BE2C (cell line): ENCODE results near the gene POLR2I. TPM values are rescaled to one million over a fixed set of nuclear protein-coding genes. Genes with fewer than 3 reads are reported as not detected.
A peak's percentile ranks its signal among the peaks of the same experiment; 100 is the strongest.

Source experiments
- DNase-seq: peaks from one replicate; pipeline ENCODE4 v3.0.0-alpha.2; 2020
- H3K27me3 ChIP-seq: fragments of 250-450 bp; sonication (Bioruptor Pico); 2 replicates; pipeline ENCODE4 v1.5.1; 2020; ENCODE audit warnings: mild to moderate bottlenecking
- H3K36me3 ChIP-seq: fragments of 250-450 bp; sonication (Bioruptor Pico); 2 replicates; pipeline ENCODE4 v1.5.1; 2020; ENCODE audit warnings: mild to moderate bottlenecking
- H3K4me1 ChIP-seq: fragments of 250-450 bp; sonication (Bioruptor Pico); 2 replicates; pipeline ENCODE4 v1.5.1; 2020
- H3K4me3 ChIP-seq: 2 replicates; pipeline ENCODE4 v1.5.1; 2011; ENCODE audit warnings: low read depth, low read length
- H3K9me3 ChIP-seq: fragments of 250-450 bp; sonication (Bioruptor Pico); 2 replicates; pipeline ENCODE4 v1.5.1; 2020
- CTCF ChIP-seq: IDR thresholded peaks from 2 replicates; pipeline ENCODE4 v1.5.1; 2012; ENCODE audit warnings: mild to moderate bottlenecking, low read depth, low read length
- polyA plus RNA-seq: library from polyadenylated mRNA; unstranded; fragments of >200 nt; gene quantifications from one replicate; pipeline ENCODE4 v1.2.1, GENCODE V29; 2012; ENCODE audit warnings: low read depth, missing spikeins; ENCODE audit not compliant: insufficient read length, insufficient read depth

POLR2I gene
- 604 TPM for polyA plus RNA-seq

GRCh38 chr19:36114721-36115452 is at the start of gene POLR2I:
TSS of gene POLR2I (minus strand) at chr19:36114875. CDS start at chr19:36114856, 19 bp downstream.
- no peak for TF ChIP-seq CTCF
- Histone ChIP-seq H3K36me3 (peaks cover 20% of the 10 kb centered on the region), H3K9me3 (no peaks in the 10 kb centered on the region), H3K4me1 (no peaks in the 10 kb centered on the region), H3K27me3 (no peaks in the 10 kb centered on the region), H3K4me3 (peak within 1 kb of the TSS; percentile 90)
- peak; percentile 99 for DNase-seq

- Histone ChIP-seq H3K36me3 (no peaks in the 10 kb centered on the region), H3K4me1 (peaks cover 2% of the 10 kb centered on the region), H3K4me3 (no peak overlapping the region), H3K27me3 (no peaks in the 10 kb centered on the region), H3K9me3 (no peaks in the 10 kb centered on the region)
- DNase-seq, result no peak
- TF ChIP-seq CTCF, result no peak
Measured at GRCh38 chr19:36163813-36164212, 49.1 kb upstream of the POLR2I start.

- TF ChIP-seq CTCF, result no peak
- Histone ChIP-seq H3K4me3 (no peak overlapping the region), H3K9me3 (no peaks in the 10 kb centered on the region)
Measured at GRCh38 chr19:36160821-36161596, 46.3 kb upstream of the POLR2I start.

GRCh38 chr19:36153126-36153525 is 38.5 kb upstream of the POLR2I start:
- TF ChIP-seq CTCF, result no peak
- Histone ChIP-seq H3K4me1 (no peaks in the 10 kb centered on the region; the same call in 1 of the 2 replicates), H3K36me3 (peaks cover 29% of the 10 kb centered on the region), H3K27me3 (no peaks in the 10 kb centered on the region), H3K4me3 (no peak overlapping the region), H3K9me3 (no peaks in the 10 kb centered on the region)
- DNase-seq, result no peak

More at GRCh38 chr19:36160821-36161596, 46.3 kb upstream of the POLR2I start:
- DNase-seq, result no peak
- H3K4me1 ChIP-seq, result no peaks in the 10 kb centered on the region
- H3K36me3 ChIP-seq, result no peaks in the 10 kb centered on the region
- H3K27me3 ChIP-seq, result no peaks in the 10 kb centered on the region

GRCh38 chr19:36152352-36153091 is 37.8 kb upstream of the POLR2I start, which contains the start of gene COX7A1:
TSS of gene COX7A1 (minus strand) at chr19:36152447. CDS start at chr19:36152407, 40 bp downstream.
- Histone ChIP-seq H3K4me3 (no peak within 1 kb of the TSS), H3K36me3 (peaks cover 29% of the 10 kb centered on the region), H3K27me3 (no peaks in the 10 kb centered on the region), H3K4me1 (no peaks in the 10 kb centered on the region; the same call in 1 of the 2 replicates), H3K9me3 (no peaks in the 10 kb centered on the region)
- TF ChIP-seq CTCF, result no peak
- no peak for DNase-seq
